AG08395 (cell line): ENCODE results near the gene NOTCH2NLA.
"Not testable (repeated sequence)": the region's sequence is repeated elsewhere in the genome, so short reads cannot be mapped to it uniquely, and the experiment has no call there.

Source experiments
- DNase-seq: peaks from one replicate; pipeline ENCODE4 v3.0.0; 2012; ENCODE audit warnings: mixed read lengths, low spot score

Gene NOTCH2NLA

DNA sequence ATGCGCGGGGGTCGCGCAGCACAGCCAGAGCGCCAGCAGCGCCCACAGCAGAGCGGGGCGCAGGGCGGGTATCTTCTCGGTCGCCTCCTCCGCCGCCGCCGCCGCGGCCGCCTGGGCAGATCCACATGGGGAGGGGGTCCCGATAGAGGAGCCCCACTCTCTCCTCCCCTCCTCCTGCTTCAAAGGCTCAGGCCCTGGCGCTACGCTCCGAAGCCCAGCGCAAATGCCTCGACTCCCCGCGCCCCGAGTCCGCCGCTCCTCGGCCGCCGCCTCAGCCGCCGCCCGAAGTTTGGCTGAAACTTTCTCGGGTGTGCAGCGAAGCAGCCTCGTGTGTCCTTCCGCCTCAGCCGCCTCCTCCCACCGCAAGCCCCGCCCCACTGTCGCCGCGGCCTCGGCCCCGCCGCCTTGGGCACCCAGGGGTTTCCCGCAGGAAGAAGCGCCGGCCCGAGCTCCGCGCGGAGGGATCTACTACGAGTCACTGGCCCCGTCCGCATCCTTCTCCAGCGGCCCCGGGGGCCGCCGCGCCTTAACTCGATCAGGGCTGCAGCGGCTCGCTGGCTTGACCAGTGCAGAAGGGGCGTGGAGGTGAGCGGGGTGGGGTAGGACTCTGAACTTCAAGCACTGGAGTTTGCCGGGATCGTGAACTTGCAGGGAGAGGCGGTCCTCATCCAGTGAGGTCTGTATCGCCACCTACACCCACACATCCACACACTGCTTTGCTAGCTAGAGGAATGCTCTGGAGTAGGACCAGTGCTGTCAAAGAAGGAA is at the start of gene NOTCH2NLA:
TSS of gene NOTCH2NLA (minus strand) at position 312 of the 768 bp plus-strand sequence. CDS start 39,684 bp downstream, outside the sequence.
- not testable (repeated sequence) for DNase-seq

DNA sequence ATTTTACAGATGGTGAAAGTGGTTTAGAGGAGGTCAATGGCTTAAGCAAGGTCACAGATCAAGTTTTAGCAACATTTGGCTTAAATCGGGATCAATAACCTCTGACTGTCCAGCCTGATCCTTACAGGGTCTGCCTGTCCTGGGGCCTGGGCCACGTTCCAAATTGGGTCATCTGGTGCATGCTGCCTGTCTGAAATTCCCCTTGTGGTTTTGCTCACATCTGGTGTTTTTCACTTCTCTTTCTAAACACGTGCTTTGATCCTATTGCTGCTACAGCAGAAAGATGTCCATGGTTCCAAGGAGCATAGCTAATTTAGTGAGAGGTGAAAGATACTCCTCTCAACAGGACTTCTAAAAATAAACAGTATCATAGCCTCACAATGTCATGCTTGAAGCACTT is 49.5 kb upstream of the NOTCH2NLA start:
- not testable (repeated sequence) for DNase-seq

DNA sequence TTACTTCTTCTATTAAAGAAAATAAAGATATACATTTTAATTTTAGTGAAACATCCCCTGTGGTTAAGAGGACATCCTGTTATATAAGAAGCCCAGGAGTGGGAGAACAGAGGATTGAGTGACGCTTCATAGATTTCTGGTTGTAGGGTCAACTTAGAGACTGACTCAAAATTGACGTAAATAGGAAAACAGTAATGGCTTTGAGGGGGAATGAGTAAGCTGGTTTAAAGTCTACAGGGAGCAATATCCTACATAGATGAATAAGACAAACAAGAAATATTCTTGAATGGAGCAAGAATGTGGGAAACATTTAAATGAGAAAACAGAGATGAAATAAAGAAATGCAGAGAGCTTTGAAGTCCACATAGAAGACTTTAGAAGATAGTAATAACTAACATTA is 48.3 kb upstream of the NOTCH2NLA start:
- DNase-seq: not testable (repeated sequence)

DNA sequence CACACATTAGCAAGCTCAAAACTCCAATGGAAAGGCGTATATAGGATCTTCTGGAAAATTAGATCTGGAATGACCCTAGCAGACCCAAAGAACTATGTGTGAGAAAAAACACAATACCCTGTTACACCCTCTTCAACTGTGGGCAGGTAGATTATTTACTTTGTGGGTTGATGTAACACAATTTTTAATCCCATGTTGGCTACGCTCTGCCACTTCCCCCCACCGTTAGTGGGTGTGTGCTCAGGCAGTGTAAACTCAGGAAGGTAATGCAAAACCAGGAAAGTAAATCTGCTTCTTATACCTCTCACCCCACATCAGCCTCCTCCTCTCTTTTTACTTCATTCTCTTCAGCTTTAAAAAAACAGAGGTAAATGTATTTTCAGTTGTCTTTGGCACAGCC is 45.3 kb upstream of the NOTCH2NLA start:
- not testable (repeated sequence) for DNase-seq

DNA sequence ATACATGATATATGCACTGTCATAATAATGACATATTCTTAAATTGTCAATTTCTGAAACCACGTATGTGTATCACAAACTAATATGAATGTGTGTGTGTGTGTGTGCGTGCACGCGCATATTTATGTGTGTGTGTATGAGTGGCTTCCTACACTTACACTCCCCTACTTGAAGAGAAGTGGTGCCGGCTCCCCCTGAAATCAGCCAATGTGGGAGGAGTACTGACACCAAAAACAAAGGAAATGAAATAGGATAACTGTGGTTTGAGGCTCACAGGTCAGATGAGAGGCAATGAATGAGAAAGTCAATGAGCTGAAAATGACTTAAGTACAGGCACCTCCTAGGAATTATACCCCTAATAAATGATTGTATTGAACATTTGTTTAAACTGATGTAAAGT is 44.4 kb upstream of the NOTCH2NLA start:
- DNase-seq: not testable (repeated sequence)

DNA sequence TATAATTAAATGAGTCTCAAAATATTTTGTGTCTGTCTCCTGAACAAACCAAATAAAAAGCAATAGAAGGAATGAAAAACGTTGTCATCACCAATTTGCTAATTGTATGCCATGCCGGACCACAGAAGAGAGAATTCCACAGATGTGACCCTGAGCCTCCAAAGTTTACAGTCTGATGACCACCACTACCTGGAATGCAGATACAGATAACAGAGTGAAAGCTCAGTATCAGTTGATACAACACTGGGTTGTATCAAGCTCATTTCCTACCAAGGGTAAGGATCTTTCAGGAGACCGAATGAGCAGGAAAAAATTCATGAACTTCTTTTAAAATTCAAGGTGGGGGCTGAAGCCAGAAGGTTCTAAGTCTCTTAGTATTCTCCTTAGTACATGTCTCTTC is 43.9 kb upstream of the NOTCH2NLA start:
- not testable (repeated sequence) for DNase-seq

DNA sequence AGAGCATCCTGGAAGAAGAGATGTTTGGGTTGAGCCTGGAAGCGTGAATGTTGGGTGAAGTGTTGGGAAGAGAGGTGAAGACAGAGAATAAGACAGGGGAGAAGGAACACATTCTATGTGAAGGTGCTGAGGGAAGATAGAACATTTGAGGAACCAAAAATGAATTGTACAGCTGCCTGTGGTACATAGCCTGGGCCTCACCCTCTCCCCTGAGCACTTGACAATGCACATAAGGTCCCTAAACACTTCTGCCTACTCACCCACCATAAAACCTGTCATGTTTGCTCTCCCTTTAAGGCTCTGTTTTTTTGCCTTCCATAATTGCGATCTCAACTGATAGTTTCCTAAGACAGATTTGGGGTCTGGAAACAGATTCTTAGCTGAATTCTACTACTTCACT is 43.2 kb upstream of the NOTCH2NLA start:
- DNase-seq: not testable (repeated sequence)

DNA sequence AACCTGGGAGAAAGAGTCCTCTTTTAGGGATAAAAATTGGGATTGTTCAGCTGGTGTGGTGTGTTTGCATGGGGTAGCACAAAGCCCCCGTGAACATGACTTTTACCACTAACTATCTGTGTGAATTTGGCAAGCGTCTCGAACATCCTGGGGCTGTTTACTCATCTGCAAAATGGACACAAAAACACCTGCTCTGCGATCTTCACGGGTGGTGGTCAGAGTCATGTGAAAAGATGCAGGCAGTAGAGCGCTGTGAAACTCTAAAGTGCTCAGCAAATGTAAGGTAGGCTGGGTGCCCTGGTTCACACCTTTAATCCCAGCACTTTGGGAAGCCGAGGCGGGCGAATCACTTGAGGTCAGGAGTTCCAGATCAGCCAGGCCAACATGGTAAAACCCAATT is 41.3 kb upstream of the NOTCH2NLA start:
- not testable (repeated sequence) for DNase-seq

DNA sequence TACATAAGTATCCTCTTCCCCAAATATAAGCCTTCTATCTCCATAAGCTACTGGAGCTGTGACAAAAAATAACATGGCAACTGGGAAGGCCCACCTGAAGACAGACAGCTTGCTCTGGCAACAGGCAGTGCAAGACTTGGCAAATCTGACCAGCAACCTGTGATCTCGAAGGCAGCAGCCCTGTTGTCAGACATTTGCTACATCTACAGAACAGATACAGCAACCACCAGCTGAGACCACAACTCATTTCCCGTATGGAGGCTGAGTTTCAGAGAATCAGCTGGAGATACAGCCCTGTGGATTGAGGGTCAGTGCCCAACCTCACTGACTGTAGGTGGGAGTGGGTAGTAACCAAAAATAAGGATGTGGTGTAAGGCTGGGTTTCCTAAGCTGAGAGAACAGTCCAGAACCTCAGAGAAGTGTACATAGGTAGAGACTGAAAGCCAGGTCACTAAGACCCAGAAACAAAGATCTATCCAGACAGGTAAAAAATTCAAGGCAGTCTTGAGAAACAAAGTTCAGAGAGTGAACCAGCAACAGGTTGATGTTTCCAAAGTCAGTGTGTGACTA is 37.4 kb upstream of the NOTCH2NLA start:
- not testable (repeated sequence) for DNase-seq

DNA sequence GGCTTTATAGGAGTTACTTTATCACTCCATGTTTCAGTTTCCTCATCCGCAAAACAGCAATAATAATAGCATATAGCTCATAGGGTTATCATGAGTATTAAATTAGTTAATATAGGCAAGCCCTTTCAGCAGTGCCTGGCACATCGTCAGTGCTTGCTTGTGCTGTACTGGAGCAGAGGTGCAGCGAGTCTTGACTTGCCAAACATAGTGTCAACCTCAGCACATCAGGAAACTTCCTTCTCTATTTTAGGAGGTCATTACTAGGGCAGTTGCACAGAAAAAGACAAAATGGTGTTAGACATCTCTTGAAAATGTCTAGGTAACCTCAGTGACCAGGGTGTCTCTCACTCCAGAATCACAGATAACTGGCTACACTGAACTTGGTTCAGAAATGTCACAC is 35.9 kb upstream of the NOTCH2NLA start:
- not testable (repeated sequence) for DNase-seq

DNA sequence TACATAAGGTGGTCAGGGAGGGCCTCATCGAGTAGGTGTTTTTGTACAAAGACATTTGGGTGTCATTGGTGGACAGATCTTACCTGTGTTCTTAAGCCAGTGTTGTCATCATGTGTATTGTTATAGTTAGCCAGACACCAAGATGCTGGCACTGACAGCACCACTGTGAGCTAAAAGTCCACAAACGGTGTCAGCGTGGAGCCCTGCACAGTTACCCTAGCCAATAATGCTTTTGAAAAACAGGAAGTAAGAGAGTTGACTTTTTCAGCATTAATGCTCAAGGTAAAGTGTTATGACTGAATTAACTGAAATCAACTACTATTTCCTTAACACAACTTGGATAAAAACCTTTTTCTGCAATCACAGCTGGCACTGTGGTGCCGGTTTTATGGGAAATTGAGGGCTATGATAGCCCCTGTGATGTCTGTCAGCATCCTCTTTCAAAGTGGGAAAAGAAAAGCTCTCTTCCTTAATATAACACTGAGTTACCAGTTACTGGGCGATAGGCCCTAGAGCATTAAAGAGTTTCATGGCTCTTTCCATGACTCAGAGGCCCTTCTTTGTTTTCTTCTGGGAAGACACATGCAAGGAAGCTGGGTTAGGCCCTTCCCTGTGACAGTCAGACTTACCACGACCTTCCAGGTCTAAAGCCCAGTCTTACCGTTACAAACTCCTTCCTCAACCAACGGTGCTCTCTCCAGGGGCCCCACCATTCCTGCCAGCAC is 31.3 kb upstream of the NOTCH2NLA start:
- not testable (repeated sequence) for DNase-seq

DNA sequence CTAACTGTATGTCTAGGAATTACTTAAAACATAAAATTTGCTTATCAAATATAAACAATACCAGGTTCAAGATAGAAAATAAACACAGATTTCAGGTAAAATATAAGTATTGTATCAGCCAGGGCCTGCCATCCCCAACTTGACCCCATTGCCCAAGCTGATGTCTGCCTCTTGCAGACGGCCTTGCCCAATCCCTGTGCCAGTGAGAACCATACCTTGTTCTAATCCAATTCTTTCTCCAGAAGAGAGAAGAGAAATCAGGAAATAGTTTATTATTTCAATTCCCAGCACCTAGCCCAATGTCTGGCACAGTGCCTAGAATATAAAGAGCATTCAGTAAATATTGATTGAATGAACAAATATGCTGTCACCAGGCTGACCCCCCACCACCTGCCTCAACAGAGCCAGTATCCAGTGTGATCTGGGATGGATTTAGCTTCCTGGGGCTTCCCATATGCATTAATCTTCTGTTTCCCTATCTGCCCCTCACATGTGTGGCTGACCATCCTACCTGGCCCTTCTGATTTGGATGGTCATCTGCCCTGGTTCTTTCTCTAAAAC is 29.3 kb upstream of the NOTCH2NLA start:
- not testable (repeated sequence) for DNase-seq

DNA sequence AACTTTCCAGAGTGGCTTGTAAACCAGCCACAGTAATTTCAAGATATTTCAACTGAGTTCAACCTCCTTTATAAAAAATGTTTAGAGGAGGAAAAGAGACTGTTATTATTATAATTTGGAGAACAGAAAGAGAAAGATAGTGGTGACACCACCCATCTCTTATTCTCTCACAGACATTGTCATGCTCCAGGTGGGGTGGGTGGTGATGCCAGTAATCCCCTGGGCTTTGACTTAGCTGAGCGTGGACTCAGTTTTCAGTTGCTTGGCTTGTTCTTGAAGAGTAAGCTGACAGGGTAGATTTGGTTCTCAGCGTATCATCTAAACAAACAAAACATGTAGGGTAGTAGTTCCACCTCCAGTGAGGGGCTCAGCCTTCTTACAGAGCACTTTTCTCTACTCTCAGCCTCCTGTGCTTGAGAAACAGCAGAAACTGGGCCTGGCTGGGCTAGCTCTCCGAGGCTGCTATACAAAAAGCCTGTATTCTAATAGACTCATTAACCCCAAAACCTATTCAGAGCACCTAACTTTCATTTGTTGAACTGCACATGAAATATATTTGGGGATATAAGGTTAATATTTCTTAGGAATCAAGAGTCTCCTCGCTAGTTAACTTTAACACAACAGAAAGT is 25.9 kb upstream of the NOTCH2NLA start:
- DNase-seq: not testable (repeated sequence)

DNA sequence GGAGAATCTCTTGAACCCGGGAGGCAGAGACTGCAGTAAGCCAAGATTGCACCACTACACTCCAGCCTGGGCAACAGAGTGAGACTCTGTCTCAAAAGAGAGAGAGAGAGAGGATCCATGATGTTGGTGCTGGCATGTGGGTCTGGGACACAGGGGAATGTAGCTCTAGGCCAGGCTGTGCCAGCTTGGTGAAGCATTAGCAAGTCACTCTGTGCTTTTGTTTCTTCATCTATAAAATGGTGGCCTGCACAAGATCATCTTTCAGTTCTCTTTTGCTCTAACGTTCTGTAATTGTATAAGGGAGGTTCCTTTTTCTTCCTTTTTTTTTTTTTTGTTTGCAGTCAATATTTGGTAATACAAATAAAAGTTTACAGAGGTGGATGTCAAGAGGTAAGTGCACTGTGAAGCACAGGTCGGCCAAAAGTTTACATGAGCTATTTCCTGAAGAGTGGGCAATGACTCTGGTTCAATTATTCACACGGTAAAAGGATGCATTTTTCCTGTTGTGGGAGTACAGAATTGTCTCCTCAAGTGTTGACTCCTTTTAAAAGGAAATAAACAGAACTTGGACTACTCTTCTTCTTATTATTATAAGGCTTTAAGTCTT is 24.5 kb upstream of the NOTCH2NLA start:
- DNase-seq: not testable (repeated sequence)

DNA sequence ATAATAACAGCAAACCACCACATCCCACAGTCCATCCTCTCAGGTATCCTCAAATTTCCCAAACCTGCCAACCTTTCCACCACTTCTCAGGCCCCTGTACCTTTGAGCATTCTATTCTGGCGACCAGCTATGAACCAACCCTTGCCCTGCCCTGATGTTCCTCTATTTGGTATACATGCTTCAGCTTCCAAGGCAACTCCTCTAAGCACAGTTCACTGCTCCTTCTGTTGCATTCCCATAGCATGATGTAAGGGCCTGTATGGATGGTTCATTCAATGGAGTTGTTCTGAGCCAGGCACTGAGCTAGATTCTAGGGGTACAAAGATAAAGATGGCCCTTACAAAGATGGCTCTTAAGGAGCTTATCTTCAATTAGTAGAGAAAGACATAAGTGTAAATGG is 22.7 kb upstream of the NOTCH2NLA start:
- not testable (repeated sequence) for DNase-seq

DNA sequence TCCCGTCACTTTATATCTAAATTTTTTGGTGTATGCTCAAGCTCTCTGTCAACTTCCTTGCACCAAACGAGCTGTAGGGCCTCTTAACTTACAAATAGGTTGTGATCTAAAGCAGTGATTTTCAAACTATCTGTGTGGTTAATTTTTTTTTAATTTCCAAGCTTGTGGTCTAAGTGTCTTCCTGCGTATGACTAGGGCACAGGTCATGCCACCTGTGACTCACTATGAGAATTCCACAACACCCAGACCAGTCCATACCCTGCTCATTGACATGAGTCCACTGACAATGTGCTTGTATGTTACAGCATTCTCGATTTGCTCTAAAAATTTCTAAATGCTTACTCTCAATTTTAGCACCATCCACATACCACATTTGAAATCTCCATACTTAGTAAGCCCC is 19.8 kb upstream of the NOTCH2NLA start:
- DNase-seq: not testable (repeated sequence)

DNA sequence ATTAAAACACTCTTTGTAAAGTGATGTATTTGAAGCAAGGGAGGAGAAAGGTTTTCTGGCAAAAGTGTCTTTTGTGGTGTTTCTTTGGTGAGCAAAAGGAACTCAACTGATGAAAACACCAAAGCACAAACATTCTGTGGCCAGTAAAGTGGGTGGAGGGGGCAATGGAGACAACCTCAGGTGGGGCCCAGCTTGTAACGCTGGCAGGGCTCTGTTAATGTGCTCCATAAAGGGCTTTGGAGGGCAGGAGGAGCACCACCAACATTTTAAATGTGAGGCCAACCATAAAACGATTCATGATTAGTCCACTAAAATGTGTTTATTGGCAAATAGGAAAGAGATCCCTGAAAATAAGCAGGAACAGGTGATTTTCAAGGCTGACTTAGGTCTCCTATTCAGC is 7.8 kb upstream of the NOTCH2NLA start:
- DNase-seq: not testable (repeated sequence)

DNA sequence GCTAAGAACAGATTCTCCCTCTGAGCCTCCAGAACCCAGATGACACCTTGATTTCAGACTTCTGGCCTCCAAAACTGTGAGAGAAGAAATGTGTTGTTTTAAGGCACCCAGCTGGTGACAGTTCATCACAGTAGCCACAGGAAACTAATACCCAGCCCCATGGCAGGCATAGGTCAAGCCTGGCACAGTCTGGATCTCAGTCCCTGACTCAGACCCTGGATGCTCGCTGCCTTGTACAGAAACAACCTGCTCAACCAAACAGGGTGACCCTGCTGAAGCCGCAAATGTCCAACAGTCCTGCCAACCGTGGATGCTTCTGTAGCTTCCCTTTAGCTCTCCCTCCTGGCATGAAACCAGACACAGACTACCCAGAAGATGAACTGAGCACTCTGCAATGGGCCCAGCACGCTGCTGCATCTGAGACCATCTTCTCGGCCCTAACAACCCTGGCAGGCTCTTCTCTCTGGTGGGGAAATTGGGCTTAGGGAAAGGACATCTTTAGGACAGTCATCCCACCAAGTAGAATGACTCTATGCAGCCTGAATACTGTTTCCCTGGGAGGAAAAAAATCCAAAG is 7.3 kb upstream of the NOTCH2NLA start:
- DNase-seq: not testable (repeated sequence)

DNA sequence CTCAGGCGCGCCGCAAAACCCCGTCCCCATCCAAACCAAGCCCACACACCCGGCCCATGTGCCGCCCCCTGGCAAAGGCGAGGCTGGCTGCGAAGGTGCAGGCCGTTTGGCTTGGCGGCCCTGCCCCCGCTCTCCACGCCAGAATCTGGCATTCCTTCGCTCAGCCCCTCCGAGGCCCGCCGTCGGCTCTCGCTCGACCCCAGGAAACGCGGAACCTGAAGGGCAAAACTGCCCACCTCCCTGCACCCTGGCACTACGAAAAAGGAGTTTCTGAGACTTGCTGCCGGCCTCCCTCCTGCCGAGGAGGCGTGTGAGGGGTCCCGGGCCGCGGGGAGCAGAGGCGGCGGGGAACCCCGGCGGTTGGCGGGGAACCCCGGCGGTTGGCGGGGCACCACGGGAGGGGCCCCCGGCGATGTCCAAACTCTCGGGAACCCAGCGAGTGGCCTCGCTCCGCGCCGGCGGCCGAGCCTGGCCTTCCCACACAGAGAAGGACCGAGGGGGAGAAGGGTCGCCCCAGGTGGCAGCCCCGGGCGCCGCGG is 608 bp downstream of the NOTCH2NLA start:
- not testable (repeated sequence) for DNase-seq

DNA sequence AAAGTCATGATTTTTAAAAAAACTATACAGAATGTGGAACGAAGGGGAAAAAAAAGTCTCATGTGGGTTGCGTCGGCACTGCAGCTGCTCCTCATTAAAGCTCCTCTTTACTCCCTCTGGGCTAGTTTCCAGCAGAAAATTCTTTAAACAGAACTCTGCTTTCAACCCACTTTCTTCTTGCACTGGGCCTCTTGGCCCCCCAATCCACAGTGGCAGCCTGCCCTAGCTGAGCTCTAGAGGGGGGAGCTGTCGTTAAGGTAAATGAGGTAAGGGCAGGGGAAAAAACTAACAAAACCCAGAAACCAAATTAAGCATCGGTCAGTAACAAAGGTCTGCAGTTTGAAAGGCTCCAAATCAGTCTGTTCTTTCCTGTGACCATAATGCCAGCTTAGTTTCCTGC is 54.3 kb downstream of the NOTCH2NLA start:
- not testable (repeated sequence) for DNase-seq

DNA sequence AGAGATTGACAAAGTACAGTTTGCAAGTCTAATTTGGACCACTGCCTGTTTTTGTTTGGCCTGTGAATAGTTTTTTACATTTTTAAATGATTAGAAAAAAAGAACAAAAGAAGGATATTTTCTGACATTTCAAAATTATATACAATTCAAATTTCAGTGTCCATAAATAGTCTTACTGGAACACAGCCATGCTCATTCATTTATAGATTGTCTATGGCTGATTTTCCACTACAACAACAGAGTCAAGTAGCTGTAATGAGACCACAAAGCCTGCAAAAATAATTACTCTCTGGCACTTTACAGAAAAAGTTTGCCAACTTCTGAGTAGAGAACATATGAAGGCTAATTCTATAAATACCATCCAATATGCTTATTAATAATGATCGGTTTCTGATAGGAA is 61.1 kb downstream of the NOTCH2NLA start:
- DNase-seq: not testable (repeated sequence)
